HG03196 (cell line): ENCODE measurements around the gene TCF12.

Experiments
- ATAC-seq: cut with Tn5 transposase; IDR thresholded peaks from one replicate; pipeline ENCODE4 v1.9.1; 2021; ENCODE audit not compliant: unreplicated experiment

The TCF12 gene

GRCh38 chr15:56918046-56918938 is at the start of gene TCF12:
TSS of gene TCF12 (plus strand) at chr15:56918644. CDS start at chr15:56919914, 1,270 bp downstream.
- peak; percentile 70 for ATAC-seq

- ATAC-seq, result no peak
Measured at GRCh38 chr15:56869573-56869972, 48.9 kb upstream of the TCF12 start.

- ATAC-seq, result no peak
Measured at GRCh38 chr15:56871185-56871584, 47.3 kb upstream of the TCF12 start.

- no peak for ATAC-seq
Measured at GRCh38 chr15:56871867-56872266, 46.6 kb upstream of the TCF12 start.

GRCh38 chr15:56877255-56877970 is 41.0 kb upstream of the TCF12 start:
- ATAC-seq, result no peak

GRCh38 chr15:56879502-56879901 is 38.9 kb upstream of the TCF12 start:
- no peak for ATAC-seq

GRCh38 chr15:56883088-56883487 is 35.4 kb upstream of the TCF12 start:
- ATAC-seq, result no peak

- ATAC-seq, result no peak
Measured at GRCh38 chr15:56886363-56886931, 32.0 kb upstream of the TCF12 start.

- ATAC-seq, result peak; percentile 89
Measured at GRCh38 chr15:56886932-56887781, 31.3 kb upstream of the TCF12 start.

GRCh38 chr15:56887782-56888438 is 30.5 kb upstream of the TCF12 start:
- ATAC-seq, result no peak

- ATAC-seq, result no peak
Measured at GRCh38 chr15:56890038-56890437, 28.4 kb upstream of the TCF12 start.

- no peak for ATAC-seq
Measured at GRCh38 chr15:56891852-56892440, 26.5 kb upstream of the TCF12 start.

GRCh38 chr15:56892659-56893363 is 25.6 kb upstream of the TCF12 start:
- no peak for ATAC-seq

GRCh38 chr15:56893364-56893678 is 25.1 kb upstream of the TCF12 start:
- no peak for ATAC-seq

- ATAC-seq, result no peak
Measured at GRCh38 chr15:56894601-56895000, 23.8 kb upstream of the TCF12 start.

GRCh38 chr15:56901931-56902330 is 16.5 kb upstream of the TCF12 start:
- no peak for ATAC-seq

GRCh38 chr15:56906766-56907165 is 11.7 kb upstream of the TCF12 start:
- ATAC-seq, result no peak

GRCh38 chr15:56910801-56911200 is 7.6 kb upstream of the TCF12 start:
- no peak for ATAC-seq

GRCh38 chr15:56913241-56913640 is 5.2 kb upstream of the TCF12 start:
- ATAC-seq, result no peak

GRCh38 chr15:56913670-56914069 is 4.8 kb upstream of the TCF12 start:
- no peak for ATAC-seq
